GM19099 (cell line): ENCODE data around the gene CCNE1.

ENCODE experiments used
- POLR2A ChIP-seq: IDR thresholded peaks from 3 replicates; pipeline ENCODE4 v1.6.1; 2011; ENCODE audit warnings: low read depth; ENCODE audit not compliant: insufficient read length; ENCODE audit errors: extremely low read depth

The CCNE1 gene

GRCh38 chr19:29804493-29804892 is 7.3 kb upstream of the CCNE1 start:
- no peak for TF ChIP-seq POLR2A

- no peak for TF ChIP-seq POLR2A
Observed at GRCh38 chr19:29805031-29805965, 6.5 kb upstream of the CCNE1 start.

GRCh38 chr19:29806098-29806866 is 5.5 kb upstream of the CCNE1 start:
- TF ChIP-seq POLR2A = no peak

GRCh38 chr19:29807178-29807577 is 4.6 kb upstream of the CCNE1 start:
- TF ChIP-seq POLR2A = no peak

- TF ChIP-seq POLR2A = no peak
Observed at GRCh38 chr19:29807870-29808405, 3.9 kb upstream of the CCNE1 start.

GRCh38 chr19:29809795-29810503 is 1.8 kb upstream of the CCNE1 start:
- TF ChIP-seq POLR2A = no peak

GRCh38 chr19:29810504-29810871 is 1.3 kb upstream of the CCNE1 start:
- no peak for TF ChIP-seq POLR2A

GRCh38 chr19:29812080-29812880 is 489 bp downstream of the CCNE1 start:
- TF ChIP-seq POLR2A = no peak

- TF ChIP-seq POLR2A = no peak
Observed at GRCh38 chr19:29812881-29813275, 1.1 kb downstream of the CCNE1 start.

GRCh38 chr19:29813642-29814041 is 1.9 kb downstream of the CCNE1 start:
- no peak for TF ChIP-seq POLR2A

GRCh38 chr19:29815231-29815630 is 3.4 kb downstream of the CCNE1 start:
- TF ChIP-seq POLR2A = peak; percentile 6

- TF ChIP-seq POLR2A = no peak
Observed at GRCh38 chr19:29817316-29817715, 5.5 kb downstream of the CCNE1 start.

- TF ChIP-seq POLR2A = no peak
Observed at GRCh38 chr19:29819300-29819699, 7.5 kb downstream of the CCNE1 start.

GRCh38 chr19:29819986-29820385 is 8.2 kb downstream of the CCNE1 start:
- TF ChIP-seq POLR2A = no peak
